CD4-positive, alpha-beta T cell treated with Interferon alpha-2 for 1 hour (primary cell): ENCODE results near the gene WDR33.

Experiments
- DNase-seq, 2 donors: peaks; one replicate each; pipeline ENCODE4 v3.0.0-alpha.2; 2020 to 2022

Gene WDR33

DNA sequence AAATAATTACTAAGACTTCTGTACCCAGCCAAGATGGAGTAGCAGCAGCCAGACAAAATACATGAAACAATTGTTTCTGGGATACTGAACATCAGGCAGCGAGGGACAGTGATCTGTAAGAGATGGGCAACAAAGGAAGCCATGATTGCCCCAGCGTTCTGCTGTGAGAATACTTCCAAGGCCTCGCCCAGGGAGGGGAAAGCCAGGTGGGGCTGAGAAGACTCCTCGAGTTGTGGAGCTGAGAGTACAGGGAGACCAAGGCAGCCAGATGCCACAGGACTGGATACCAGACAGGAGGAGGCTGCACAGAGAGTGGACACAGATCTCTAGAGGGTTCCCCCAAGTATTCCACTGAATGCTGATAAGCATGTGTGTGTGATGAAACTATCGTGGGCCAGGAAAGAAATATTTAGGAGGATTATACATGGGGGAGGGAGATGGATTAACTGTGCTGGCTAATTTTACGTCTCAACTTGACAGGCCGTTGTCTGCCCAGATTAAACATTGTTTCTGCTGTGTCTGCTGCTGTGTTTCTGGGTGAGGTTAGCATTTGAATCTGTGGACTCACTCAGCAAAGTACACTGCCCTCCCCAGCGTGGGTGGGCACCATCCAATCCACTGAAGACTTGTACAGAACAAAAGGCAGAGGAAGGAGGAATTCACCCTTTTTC lies 125.4 kb downstream of the WDR33 start:
- no peak for DNase-seq

DNA sequence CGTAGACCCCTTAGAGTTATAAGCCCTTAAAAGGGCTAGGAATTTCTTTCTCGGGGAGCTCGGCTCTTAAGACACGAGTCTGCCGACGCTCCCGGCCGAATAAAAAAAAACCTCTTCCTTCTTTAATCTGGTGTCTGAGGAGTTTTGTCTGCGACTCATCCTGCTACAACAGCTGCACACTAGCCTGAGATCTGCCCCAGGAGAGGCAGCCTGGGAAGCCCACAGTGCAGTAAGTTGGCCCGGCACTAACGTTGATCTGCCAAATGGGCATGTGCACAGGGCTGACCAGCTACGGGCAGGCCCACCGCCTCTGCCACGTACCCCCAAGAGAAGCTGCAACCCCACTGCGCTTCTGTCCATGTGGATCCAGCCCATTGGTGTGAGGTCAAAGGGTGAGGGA lies 127.2 kb downstream of the WDR33 start:
- DNase-seq: no peak

DNA sequence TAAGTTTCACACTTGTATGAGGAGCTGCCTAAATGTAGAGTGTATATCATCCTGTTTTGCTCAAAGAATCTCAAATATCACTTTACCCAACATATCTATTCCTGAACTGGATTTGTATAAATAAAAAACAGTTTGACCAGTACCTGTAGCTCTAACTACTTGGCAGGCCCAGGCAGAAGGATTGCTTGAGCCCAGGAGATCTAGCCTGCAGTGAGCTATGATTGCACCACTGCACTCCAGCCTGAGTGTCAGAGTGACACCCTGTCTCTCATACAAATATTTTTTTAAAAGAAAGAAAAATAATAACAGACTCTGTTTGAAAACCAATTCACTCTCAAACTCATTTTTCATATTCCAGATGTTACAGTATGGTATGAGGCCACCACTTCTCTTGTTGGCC lies 127.9 kb downstream of the WDR33 start:
- DNase-seq: no peak

DNA sequence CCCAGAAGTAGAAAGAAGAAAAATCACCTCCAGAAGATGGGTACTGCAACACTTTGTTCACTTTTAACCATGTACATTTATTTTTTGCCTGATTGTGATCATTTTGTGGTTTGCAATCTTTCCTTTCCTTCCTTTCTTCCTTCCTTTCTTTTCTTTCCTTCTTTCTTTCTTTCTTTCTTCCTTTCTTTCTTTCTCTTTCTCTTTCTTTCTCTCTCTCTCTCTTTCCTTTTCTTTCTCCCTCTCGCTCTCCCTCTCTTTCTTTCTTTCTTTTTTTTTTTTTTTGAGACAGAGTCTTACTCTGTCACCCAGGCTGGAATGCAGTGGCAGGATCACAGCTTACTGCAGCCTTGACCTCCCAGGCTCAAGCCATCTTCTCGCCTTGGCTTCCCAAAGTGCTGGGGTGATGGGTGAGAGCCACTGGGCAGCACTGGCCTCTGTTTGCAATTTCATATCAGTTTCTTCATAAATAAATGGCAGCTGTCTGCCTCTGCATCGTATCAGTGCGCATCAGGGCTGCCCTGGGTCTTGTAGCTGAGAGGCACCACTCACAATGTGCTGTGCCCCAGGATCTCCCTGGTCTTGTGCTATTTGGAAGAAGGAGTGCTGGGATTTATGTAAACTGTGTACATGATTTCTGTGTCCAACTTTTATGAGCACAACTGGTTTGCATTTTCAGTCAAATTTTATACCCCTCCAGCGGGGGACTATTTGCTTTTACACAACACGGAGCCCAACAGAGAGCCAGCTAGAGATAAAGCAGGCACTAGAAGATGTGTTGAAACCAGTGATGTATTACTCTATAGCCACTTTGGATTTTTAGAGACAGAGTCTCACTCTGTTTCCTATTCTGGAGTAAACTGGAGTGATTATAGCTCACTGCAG lies 128.8 kb downstream of the WDR33 start:
- no peak for DNase-seq

DNA sequence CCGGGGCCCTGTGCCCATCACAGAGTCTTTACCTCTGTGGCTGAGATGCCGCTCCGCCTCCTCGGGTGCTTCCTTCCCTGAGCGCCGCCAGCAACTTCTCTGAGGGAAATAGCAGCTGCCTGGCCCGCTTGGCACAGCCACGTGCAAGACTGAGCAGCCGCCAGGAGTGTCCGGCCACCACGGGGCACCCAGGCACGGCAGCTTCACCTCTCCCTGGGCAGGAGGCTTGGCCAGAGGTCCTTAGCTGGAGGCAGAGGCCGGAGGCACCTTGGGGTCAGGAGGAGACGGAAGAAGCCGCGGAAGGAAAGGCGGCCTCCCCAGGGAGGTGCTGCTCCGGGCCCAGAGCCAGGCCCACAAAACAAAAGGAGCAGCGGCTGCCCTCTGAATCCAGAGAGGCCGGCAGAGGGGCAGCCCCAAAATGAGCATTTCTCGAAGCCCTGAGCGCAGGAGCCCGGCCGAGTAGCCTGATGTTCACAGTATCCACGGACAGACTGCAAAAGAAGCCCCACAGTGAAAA lies 129.6 kb downstream of the WDR33 start:
- DNase-seq: no peak

DNA sequence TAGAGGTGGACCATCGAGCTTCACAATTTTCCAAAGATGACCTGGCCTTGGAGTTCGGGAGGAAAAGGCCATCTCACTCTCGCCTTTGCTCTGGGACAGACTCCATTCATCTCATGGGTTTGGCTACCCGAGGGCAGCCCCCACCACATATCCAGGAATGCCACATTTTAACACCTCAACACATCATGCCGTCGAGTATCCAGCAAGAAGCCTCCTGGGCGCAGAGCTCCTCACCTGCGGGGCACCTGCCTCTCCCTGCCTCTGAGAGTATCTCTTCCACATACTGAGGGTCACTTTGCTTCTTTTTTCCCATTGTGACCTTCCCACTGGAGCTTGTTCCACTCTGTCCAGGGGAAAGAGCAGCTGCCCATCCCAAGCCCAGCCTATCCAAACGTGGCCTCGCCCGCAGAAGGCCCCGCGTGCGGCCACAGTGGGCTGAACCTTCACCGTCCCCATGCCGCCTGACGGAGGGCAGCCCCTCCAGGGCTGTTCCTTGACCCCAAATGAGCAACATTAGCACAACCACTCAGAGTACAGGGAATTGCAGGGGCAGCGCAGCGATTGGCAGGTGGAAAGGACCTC lies 130.2 kb downstream of the WDR33 start:
- no peak for DNase-seq

DNA sequence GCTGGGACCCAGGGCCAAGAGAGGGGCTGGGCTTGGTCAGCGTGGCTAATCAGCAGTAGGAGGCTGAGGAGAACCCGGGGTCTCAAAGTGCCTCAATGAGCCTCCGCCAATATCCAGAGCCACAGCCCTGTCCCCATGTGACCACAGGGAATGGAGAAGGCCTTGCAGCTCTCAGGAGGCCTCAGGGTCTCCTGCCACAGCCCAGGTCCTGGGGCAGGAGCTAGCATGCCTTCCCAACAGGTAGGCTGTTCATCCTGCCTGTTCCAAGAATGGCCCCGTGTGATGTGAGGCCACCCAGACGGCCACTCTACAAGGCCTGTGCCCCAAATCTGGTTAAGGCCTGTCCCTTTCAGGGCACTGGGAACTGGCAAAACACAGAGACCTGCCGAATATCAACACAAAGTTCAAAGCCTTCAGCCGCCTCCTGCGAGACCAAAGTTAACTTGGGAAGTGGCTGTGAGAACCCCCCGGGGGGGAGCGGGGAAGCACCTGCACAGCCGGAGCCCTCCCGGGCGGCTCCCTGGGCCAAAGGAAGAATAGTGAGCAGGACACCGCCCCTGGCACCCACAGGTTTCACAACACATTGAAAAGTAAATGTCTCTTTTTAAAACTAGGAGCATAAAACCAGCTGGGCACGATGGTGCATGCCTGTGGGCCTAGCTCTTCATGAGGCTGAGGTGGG lies 131.2 kb downstream of the WDR33 start:
- DNase-seq: no peak

DNA sequence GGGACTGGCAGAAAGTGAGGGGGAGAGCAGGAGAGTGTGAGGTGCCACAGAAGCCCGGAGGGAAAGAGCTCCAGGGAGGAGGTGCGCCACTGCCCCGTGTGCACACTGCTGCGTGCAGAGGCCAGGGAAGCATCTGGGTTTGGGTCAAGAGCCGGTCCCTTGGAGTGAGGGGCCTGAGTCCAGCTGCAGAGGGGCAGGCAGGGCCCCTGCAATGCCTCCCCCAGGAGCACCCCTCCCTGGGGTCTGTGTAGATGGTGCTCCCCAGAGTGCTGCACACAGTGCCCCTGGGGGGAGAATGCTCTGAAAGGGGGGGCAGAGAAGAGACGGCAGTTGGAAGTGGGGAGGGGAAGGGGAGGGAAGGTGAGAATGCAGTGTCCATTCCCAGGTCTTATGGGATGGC lies 132.0 kb downstream of the WDR33 start:
- DNase-seq: no peak

DNA sequence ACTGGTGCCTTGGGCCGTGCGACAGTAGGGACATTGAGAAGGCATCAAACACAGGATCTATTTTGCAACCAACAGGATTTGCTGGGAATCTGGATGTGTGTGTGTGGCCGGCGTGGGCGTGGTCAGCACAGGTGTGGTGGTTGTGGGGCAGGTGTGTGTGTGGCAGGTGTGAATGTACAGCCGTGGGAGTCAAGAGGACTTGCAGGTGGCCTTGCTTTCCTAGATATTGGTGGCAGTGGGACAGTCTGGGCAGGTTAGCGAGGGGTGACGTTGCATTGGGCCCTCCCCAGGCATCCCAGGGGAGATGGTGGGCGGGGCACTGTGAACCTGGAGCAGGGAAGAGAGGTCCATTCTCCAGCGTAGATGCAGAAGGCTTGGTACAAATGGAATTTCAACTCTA lies 132.4 kb downstream of the WDR33 start:
- no peak for DNase-seq

DNA sequence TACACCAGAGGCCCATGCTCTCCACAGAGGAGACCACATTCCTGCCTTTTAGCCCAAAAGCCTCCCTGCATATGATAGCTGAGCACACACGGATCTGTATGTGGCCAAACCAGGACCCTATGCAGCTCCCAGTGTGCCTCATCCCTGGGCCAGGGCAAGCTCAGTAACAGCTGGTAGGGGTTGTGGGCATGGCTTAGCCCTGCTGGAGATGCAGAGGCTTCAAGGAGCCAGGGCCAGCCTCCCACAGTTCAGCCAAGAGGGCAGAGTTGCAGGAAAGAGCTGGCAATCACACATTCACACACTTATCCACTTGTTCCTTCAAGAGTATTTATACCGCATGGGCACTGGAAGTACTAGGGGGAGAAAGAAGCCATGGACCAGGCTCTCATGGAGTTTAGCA lies 134.1 kb downstream of the WDR33 start:
- DNase-seq: no peak

DNA sequence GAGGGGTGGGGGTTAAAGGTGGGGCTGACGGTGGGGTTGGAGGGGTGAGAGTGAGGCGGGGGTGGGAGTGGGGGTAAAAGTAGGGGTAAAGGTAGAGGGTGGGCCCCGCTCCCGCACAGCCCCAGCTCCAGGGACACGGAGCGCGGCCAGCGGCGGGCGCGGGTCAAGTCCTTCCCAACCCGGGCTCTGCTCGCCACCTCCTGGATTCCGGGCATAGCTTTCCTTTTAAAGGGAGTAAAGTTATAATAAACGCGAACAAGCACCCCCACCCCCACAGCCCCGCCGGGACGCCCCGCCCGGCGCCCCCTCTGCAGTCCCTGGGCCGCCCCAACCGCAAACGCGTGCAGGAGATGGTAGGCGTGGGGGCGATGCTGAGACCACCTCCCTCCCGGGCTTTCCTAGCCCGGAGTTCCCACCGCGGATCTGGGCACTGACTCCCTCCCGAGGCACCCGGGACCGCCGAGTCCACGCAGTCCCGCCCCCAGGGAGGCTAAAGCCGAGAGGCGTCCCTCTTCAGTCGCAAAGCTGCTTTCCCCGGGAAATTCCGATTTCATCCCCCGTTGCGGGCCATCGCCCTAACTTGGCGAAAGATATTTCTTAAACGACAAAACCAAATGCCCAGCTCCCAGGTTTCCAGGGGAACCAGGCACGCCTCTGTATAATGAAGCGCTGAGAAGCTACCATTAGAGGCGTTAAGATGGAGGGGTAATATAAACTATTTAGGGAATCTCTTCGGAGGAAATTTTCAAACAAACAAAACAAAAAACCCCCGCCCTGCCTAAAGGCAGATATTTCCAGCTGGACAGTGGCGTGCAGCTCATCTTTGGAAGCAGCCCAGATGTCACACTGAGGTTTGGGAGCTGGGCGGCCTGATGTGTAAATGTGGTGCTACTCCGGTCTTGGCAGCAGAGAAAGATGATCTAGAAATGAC lies 135.4 kb downstream of the WDR33 start, which contains the start of gene LIMS2:
Gene LIMS2 (minus strand): TSS at position 200 of the 931 bp plus-strand sequence. CDS start 506 bp downstream, outside the sequence.
- DNase-seq: no peak

DNA sequence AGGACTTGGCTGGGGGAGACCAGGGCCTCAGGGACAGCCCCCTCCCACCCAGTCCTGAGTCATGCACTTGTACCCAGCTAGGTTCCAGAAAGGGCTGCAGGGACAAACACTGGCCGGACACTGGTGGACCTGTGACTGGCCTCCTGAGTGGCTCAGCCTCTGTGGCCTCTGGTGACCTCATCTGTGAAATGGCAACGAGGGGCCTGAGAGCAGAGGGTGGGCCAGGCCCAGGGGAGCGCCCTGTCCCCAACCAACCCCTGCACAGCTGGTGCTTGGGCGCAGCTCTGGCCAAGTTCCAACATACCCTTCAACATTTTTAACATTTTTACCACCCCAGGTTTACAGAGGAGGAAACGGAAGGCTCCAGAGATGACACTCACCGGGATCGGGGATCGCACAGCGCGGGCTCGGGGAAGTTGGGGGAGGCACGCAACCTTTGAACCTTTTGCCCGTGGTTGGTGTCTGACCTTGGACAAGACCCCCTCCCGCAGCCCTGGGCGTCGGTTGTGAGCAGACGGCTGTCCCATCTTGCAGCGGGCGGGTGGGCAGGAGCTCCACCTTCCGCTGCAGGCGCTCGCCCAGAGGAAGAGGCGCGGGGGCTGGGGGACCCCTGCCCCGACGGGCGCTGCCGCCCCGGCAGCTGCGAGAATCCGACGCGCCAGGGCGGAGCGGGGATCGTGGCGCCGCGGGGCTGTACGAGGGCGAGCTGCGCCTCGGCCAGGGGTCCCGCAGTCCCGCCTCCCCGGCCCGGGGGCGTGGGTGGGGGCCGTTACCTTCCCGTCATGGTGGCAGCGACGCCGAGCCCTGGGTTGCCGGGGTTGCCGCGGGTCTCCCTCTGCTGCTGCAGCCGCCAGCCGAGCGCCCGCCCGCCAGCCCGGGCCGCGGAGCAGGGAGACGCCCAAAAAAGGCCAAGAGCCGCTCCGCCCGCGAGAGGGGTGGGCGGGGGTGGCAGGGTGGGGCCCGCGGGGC lies 136.4 kb downstream of the WDR33 start:
- peak in 1 of 2 donors; percentile 15 for DNase-seq

DNA sequence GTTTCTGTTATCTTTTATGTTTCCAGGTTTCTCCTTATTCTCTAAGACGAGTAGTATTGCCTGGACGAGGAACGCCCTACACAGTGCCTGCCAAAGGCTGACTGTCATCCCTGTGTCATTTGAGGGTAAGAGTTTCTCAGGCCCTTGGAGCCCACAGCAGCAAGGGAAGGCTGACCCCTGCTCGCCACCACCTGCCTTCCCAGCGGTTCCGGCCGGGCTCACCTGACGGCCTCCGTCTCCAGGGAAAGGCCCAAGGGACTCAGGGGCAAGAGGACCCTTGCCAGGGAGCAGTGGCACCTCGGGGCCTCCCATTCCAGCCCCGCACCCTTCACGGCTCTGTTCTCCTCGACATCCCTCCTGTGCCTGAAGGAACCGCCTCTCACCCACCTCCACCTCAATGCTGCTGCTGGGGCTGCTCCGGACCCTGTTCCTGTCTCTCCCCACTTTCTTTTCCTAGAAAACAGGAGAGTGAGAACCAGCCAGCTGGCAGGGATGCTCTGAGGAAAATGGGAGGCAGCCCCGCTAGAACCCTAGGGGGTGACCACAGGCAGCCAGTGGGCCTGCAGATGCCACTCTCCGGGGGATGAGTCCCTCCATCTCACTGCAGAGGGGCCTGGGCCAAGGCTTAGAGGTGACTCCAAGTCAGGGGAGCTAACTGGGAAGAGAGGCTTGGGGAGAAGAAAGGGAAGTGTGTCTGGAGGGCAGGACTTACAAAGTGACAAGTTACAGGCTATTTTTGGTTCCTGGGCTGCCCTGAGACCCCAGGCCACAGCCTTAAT lies 137.5 kb downstream of the WDR33 start:
- DNase-seq: no peak

DNA sequence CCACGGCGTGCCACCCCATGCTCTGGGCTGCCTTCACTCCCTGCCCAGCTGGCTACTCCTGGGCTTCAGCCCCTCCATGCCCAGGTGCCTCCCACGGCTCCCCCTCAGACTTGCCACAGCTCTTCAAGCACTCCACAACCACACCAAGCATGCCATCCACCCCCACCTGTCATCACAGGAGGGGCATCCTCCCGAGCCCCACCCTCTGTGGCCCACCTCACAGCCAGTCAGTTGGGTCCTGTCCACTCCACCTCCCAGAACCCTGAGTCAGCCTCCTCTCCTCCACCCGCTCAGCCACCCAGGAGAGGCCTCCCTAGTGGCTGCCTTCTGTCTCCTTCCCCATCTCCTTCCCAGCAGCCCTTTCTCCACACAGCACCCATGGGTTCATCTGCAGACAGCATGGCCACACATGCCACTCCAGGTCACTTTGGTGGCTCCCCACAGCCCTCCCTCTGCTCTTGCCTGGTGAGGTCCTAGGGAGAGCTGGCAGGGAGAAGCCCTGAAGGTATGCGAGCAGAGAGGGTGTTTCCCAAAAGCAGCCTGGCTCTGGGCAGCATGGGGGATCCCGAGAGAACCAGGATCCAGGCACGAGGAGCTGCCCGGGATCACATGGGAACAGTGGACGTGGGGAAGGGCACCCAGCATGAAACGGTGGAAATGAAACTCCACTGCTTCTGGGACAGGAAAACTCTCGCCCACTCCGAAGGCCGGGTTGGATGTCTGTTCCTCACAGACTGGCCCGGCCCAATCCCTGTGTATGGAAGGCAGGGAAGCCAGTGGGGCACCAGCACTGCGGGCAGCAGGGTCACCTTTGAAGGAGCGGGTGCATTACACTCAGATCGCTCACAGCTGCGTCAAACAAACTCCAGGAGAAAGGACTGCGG lies 138.4 kb downstream of the WDR33 start:
- DNase-seq: no peak

DNA sequence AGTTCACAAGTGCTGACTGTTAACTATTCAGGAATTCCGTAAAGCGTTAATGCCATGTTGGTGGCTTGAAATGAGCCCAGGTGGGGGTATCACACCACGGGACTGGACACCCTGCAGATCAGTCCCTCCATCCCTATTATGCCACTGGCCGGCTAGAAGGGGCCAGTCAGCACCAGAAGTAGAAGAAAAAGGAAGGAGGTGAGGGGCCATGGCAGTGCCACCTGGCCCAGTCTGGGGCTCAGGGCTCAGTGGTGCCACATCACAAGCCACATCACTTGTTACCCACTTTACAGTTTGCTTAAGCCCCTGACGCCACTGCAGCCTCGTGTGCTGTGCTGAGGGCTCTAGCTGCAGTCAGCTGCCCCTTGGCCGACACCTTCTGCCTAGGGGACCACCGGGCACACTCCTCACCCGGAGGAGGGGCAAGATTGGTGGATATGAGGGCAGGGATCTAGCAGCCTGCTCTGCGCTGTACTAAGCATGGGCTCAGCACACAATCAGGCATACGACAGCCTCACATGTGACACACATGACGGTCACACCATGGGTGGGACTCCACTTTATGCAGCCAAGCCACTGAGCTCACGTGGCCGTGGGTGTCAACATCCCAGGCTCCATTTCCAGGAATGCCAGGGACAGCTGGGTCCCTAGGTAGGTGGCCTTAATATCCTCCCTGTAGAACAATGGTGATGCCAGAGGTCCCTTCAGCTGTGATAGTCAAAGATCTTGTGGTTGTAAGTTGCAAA lies 139.2 kb downstream of the WDR33 start:
- DNase-seq: no peak

DNA sequence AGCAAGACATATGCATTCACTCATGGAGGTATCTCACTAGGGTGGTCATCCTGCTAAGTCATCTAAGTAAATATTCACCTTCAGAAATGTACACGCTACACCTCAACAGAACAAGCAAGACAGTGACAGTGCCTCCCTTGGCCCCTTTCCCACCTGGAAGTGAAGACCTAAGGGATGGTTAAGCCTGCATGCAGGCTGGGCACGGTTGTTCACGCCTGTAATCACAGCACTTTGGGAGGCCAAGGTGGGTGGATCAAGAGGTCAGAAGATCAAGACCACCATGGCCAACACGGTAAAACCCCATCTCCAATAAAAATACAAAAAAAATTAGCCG lies 140.0 kb downstream of the WDR33 start:
- no peak for DNase-seq

DNA sequence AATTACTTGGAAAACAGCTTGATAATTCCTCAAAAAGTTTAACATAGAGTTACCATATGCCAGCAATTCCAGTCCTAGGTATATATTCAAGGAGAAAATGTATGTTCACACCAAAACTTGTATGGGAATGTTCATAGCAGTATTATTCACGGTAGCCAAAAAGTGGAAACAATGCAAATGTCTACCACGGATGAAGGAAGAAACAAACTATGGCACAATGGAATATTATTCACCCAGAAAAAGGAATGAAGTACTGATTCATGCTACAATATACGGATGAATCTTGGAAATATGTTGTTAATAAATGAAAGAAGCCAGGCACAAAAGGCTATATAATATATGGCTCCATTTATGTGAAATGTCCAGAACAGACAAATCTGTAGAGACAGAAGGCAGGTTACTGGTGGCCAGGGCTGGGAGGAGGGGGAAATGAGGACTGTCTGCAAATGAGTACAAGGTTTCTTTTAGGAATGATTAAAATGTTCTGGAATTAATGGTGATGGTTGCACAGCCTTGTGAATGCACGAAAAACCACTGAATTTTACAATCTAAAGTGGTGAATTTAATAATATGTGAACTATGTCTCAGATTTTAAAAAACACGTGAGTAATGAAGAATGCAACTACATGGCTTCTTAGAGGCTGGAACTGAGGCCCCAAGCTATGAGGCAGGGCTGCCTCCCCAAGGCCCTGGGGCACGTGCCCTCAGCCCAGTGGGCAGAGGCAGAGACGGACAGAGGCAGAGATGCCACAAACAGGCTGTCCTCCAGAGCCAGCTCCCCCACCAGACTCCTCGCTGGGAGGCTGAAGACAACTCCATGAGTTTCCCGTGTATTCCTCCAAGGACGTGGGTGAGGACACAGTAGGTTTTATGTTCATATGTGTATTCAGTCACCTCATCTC lies 140.7 kb downstream of the WDR33 start:
- no peak for DNase-seq
